GM13977 (cell line): ENCODE measurements around the gene UNC5A.
A peak's percentile ranks its signal among the peaks of the same experiment; 100 is the strongest.

Source experiments
- DNase-seq: peaks from one replicate; pipeline ENCODE4 v3.0.0; 2012; ENCODE audit warnings: low spot score
- in situ Hi-C: fragments of 300-500 bp; cut with MboI; formaldehyde crosslinking; loops from one replicate; pipeline ENCODE4 v1.12.0; 2022; ENCODE audit warnings: low sequenced_read_pairs, low pct_unique_long_range_greater_than_20kb, mixed read lengths, inconsistent platforms; ENCODE audit not compliant: unreplicated experiment
- TF ChIP-seq, protein P1 (sequence below): IDR thresholded peaks from 2 replicates; pipeline ENCODE4 v1.5.1; 2012; ENCODE audit warnings: mild to moderate bottlenecking, control low read depth; ENCODE audit not compliant: insufficient read depth; ENCODE audit errors: extremely low read depth, missing control alignments

UNC5A gene

DNA sequence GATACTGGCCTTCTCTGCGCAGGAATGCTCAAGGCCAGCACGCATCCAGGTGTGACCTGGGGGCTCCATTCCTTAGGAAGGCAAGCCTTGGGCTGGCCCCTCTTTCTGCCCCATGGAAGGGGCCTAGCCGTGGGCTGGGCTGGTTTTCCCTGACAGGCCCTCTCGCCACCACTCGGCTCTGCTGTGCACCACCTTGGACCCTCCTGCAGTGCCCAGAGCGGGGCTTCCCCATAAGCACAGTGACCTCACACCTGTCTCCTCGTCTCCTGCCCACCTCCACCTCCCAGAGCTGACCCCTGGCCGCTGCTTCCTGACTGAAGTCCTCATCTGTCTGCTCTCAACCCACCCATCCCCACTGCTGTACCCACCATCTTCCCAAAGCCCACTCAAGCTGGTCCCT is 21.1 kb downstream of the UNC5A start:
- in situ Hi-C loops, result no loop called here
- TF ChIP-seq, protein P1, sequence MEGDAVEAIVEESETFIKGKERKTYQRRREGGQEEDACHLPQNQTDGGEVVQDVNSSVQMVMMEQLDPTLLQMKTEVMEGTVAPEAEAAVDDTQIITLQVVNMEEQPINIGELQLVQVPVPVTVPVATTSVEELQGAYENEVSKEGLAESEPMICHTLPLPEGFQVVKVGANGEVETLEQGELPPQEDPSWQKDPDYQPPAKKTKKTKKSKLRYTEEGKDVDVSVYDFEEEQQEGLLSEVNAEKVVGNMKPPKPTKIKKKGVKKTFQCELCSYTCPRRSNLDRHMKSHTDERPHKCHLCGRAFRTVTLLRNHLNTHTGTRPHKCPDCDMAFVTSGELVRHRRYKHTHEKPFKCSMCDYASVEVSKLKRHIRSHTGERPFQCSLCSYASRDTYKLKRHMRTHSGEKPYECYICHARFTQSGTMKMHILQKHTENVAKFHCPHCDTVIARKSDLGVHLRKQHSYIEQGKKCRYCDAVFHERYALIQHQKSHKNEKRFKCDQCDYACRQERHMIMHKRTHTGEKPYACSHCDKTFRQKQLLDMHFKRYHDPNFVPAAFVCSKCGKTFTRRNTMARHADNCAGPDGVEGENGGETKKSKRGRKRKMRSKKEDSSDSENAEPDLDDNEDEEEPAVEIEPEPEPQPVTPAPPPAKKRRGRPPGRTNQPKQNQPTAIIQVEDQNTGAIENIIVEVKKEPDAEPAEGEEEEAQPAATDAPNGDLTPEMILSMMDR, result no peak
- no peak for DNase-seq

DNA sequence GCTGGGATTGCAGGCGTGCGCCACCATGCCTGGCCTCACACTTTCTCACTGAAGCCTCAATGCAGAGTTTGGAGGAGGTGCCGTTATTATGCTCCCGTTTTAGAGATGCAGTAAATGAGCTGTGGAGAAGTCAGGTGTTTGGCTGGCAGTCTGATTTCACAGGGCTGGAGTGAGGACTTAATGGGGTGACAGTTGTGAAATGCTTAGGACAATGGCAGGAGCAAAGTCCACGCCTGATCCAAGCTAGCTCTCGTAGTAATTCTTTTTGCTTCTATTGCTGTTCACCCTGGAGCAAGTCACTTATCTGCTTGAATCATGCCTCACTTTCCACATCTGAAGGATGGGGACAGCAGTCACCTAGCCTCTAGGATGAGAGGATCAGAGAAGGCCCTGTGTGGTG is 21.8 kb downstream of the UNC5A start:
- DNase-seq, result no peak
- TF ChIP-seq, protein P1, result no peak
- in situ Hi-C loops, result no loop called here

DNA sequence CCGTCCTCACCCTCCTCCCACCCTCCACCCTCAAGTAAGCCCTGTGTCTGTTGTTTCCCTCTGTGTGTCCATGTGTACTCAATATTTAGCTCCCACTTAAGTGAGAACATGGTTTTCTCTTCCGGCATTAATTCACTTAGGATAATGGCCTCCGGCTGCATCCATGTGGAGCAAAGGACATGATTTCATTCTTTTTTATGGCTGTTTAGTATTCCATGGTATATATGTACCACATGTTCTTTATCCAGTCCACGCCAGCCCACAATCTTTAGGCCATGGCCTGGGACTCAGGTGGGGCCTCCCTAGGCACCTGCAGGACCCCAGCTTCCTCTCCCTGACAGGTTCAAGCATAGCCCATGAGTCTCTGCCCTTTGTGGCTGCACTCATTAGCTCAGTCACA is 22.9 kb downstream of the UNC5A start:
- TF ChIP-seq, protein P1, result no peak
- DNase-seq, result no peak
- in situ Hi-C loops, result no loop called here

DNA sequence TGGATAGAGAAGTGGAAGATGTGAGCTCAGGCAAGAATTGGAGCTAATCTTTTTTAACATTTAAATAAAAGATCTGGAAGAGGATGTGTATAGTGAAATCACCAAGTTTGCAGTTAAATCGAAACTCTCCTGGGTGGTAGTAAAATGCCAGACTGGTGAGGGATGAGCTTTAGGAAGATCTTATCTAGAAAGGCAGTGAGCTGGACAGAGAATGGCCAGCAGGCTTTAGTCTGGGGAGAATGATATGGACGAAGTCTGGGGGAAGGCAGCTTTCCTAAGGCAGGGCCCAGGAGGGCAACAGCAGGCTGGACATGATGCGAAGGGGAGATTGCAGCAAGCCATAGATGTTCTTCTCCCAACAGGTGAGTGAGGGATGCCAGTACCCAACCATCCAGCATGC is 25.6 kb downstream of the UNC5A start:
- no peak for DNase-seq
- in situ Hi-C loops, result no loop called here
- TF ChIP-seq, protein P1, result no peak

DNA sequence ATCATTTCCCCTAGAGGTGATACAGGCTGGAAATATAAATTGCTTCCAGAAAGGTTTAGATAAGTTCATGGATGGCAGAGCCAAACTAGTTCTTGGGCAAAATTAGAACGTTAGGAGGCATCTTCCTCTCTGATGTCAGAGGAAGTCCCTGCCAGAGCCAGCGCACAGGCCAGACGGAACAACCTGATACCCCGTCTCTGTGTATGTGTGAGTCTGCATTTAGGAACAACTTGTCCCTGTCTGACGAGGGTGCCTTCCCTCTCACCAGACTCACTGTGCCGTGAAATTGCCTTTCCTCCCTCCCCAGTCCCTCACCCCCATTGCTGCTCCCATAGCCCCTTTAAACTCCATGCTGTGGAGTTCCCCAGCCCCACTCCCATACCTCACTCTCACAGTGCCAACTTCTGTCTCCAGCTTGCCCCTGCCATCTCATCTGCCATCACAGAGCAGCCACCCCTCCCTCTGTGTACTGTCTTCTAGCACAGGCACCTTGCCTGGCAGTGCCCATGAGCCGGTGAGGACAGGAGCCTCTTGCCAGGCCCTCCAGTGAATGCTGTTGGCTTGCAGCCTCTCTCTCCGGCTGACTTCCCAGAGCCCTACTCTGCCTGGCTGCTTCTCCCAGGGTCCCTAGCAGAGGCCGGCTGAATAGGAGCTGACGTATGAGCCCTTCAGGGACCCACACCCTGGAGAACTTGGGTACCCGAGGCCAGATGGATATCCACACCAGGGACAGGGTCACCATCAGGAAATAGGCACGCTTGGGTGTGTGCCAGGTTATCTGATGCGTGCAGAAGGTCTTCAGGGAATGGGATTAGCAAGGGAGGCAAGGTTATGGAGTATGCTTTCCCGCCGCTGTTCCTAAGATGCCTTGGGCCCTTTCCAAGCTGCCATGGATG is 26.7 kb downstream of the UNC5A start:
- no peak for DNase-seq
- in situ Hi-C loops, result no loop called here
- TF ChIP-seq, protein P1, result no peak

DNA sequence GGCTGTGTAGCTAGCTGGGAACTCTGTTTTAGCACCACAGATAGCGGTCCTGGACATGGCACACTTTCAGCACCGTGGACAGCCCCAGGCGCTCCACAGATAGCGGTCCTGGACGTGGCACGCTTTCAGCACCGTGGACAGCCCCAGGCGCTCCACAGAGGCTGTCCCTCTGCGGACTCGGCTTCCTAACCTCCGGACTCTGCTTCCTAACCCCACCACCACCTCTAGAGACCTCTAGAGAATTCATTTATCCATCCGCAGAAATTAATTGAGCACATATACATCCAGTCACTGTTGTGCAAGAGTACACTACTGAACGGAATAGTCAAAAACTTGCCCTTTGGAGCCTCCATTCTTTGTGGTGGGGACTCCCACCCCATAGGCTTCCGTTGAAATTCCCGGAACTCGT is 27.4 kb downstream of the UNC5A start:
- DNase-seq, result peak; percentile 82
- in situ Hi-C loops, result no loop called here
- TF ChIP-seq, protein P1, result no peak
